ENCODE measurements around the gene SRP14.

DNA sequence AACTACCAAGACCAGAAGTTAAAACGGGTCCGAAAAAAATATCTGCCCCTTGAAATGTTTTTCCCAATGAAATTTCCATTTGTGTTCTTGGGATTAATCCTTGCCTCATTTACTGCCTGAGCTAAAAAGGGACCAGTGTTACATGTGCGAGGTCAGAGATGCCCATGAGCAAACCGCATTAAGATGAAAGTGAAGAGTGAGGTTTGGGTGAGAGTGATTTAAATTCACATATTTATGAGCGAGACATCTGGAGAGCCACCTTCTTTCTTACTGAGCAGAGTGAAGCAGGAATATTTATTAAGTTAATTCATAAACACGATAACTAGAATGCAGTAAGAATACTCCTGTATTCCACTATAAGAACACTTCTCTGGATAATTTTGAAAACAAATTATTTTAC, 41.3 kb downstream of the SRP14 start:
- TF ChIP-seq, protein P1, sequence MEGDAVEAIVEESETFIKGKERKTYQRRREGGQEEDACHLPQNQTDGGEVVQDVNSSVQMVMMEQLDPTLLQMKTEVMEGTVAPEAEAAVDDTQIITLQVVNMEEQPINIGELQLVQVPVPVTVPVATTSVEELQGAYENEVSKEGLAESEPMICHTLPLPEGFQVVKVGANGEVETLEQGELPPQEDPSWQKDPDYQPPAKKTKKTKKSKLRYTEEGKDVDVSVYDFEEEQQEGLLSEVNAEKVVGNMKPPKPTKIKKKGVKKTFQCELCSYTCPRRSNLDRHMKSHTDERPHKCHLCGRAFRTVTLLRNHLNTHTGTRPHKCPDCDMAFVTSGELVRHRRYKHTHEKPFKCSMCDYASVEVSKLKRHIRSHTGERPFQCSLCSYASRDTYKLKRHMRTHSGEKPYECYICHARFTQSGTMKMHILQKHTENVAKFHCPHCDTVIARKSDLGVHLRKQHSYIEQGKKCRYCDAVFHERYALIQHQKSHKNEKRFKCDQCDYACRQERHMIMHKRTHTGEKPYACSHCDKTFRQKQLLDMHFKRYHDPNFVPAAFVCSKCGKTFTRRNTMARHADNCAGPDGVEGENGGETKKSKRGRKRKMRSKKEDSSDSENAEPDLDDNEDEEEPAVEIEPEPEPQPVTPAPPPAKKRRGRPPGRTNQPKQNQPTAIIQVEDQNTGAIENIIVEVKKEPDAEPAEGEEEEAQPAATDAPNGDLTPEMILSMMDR (IDR thresholded peaks at IDR 0.05), result no peak
- TF ChIP-seq POLR2A (IDR thresholded peaks at IDR 0.05), result no peak

All from heart left ventricle (tissue), 13 donors.